HepG2 (cell line): ENCODE results near the gene PTPN3. TPM values are rescaled to one million over a fixed set of nuclear protein-coding genes. Genes with fewer than 3 reads are reported as not detected.
"Not testable (repeated sequence)": the region's sequence is repeated elsewhere in the genome, so short reads cannot be mapped to it uniquely, and the experiment has no call there.

Experiments used
- ATAC-seq: fragments of 200-7000 bp; cut with Tn5 transposase; 3 replicates; pipeline ENCODE4 v1.9.1; 2020; ENCODE audit warnings: mild to moderate bottlenecking, moderate library complexity
- BruUV-seq: library from RNA; stranded (reverse); fragments of 400-500 nt; replicated peaks from 2 replicates; lab custom pipeline; 2021; lab: Mats Ljungman, UMichigan
- CTCF ChIA-PET: fragments of 300-600 bp; formaldehyde crosslinking; extraction: SDS; loops from one replicate; lab custom pipeline; 2021; ENCODE audit warnings: low total read pairs, inconsistent platforms, low intra/inter-chr PET ratio; lab: Yijun Ruan, JAX
- POLR2A ChIA-PET: fragments of 350-600 bp; sonication (Branson Sonifier 250); formaldehyde crosslinking; loops from one replicate; lab custom pipeline; 2020; ENCODE audit warnings: antibody characterized with exemption, inconsistent platforms; lab: Yijun Ruan, JAX
- DNase-seq: peaks from one replicate; pipeline ENCODE4 v3.0.0-alpha.2; 2015; ENCODE audit warnings: low spot score
- FAIRE-seq: peaks from 3 replicates; lab custom pipeline; 2011; peaks lifted over from hg19 to GRCh38; lab: Jason Lieb, UNC
- H2AFZ ChIP-seq: one replicate; pipeline ENCODE4 v1.6.1; 2011; ENCODE audit warnings: low read length, inconsistent platforms
- H3K27ac ChIP-seq: fragments of 300-600 bp; 3 replicates; pipeline ENCODE4 v1.8.0; 2011; ENCODE audit warnings: mixed run types, mild to moderate bottlenecking, mixed read lengths, low read length, inconsistent platforms; ENCODE audit not compliant: insufficient read depth; ENCODE audit errors: extremely low read length
- H3K27me3 ChIP-seq, 2 experiments: fragments of 200-600 bp in 1 of 2; 2 replicates in 1 of 2; 3 replicates in 1 of 2; pipeline versions ENCODE4 v1.6.0 to v1.8.0; 2011; ENCODE audit warnings: low read length in 2 of 2, mild to moderate bottlenecking in 2 of 2, moderate library complexity in 2 of 2, inconsistent platforms in 1 of 2; ENCODE audit not compliant: insufficient read depth in 2 of 2, control insufficient read depth in 1 of 2
- H3K36me3 ChIP-seq, 2 experiments: fragments of 200-600 bp in 1 of 2; replicated peaks in 1 of 2; 2 replicates in 1 of 2; 3 replicates in 1 of 2; pipeline versions ENCODE4 v1.5.1 to v1.8.0; 2011; ENCODE audit warnings: low read length in 2 of 2, inconsistent platforms in 1 of 2; ENCODE audit not compliant: insufficient read depth in 2 of 2, control insufficient read depth in 1 of 2
- H3K4me1 ChIP-seq: 2 replicates; pipeline ENCODE4 v1.5.1; 2012; ENCODE audit warnings: low read length, inconsistent platforms; ENCODE audit not compliant: insufficient read depth
- H3K4me2 ChIP-seq: 2 replicates; pipeline ENCODE4 v1.6.0; 2011; ENCODE audit warnings: low read depth, low read length, inconsistent platforms
- H3K4me3 ChIP-seq, 3 experiments: fragments of 200-600 bp in 1 of 3; sonication (generic), shearing (Covaris generic) in 1 of 3; replicated peaks in 1 of 3; 2 replicates each; pipeline ENCODE4 v1.5.1; 2011 to 2016; ENCODE audit warnings: low read length in 3 of 3, inconsistent platforms in 2 of 3, low read depth in 2 of 3, mild to moderate bottlenecking in 2 of 3, control low read depth in 1 of 3, mixed read lengths in 1 of 3; ENCODE audit not compliant: insufficient read depth in 1 of 3
- H3K79me2 ChIP-seq: one replicate; pipeline ENCODE4 v1.6.1; 2011; ENCODE audit warnings: low read length, inconsistent platforms; ENCODE audit not compliant: insufficient read depth
- H3K9ac ChIP-seq: 2 replicates; pipeline ENCODE4 v1.6.0; 2011; ENCODE audit warnings: mild to moderate bottlenecking, low read depth, low read length, inconsistent platforms; ENCODE audit not compliant: insufficient read depth
- H3K9me3 ChIP-seq: 2 replicates; pipeline ENCODE4 v1.5.1; 2012; ENCODE audit warnings: mild to moderate bottlenecking, low read length
- H4K20me1 ChIP-seq: 2 replicates; pipeline ENCODE4 v1.6.0; 2011; ENCODE audit warnings: inconsistent platforms, mild to moderate bottlenecking, low read length, moderate library complexity; ENCODE audit not compliant: insufficient read depth
- CEBPG ChIP-seq: IDR thresholded peaks from 2 replicates; pipeline ENCODE4 v1.6.1; 2016
- FOSL1 ChIP-seq: sonication (generic); formaldehyde crosslinking; IDR thresholded peaks from 2 replicates; pipeline ENCODE4 v1.9.0; 2021; ENCODE audit warnings: missing genetic modification reagents, borderline replicate concordance
- KAT8 ChIP-seq: IDR thresholded peaks from 2 replicates; pipeline ENCODE4 v1.6.1; 2016; ENCODE audit warnings: missing genetic modification reagents, missing compliant biosample characterization
- PAXIP1 ChIP-seq: sonication (generic); formaldehyde crosslinking; conservative IDR thresholded peaks from 2 replicates; pipeline ENCODE4 v1.4.0; 2020; ENCODE audit warnings: mild to moderate bottlenecking, missing genetic modification reagents, moderate library complexity
- RCOR2 ChIP-seq: IDR thresholded peaks from 2 replicates; pipeline ENCODE4 v1.6.1; 2016; ENCODE audit warnings: missing biosample characterization, missing genetic modification reagents
- ZBTB38 ChIP-seq: sonication (generic); formaldehyde crosslinking; IDR thresholded peaks from 2 replicates; pipeline ENCODE4 v1.5.1; 2020; ENCODE audit warnings: mild to moderate bottlenecking, missing genetic modification reagents
- ZNF121 ChIP-seq: sonication (generic); formaldehyde crosslinking; IDR thresholded peaks from 2 replicates; pipeline ENCODE4 v1.5.0; 2020; ENCODE audit warnings: mild to moderate bottlenecking, missing genetic modification reagents
- ZNF362 ChIP-seq: sonication (generic); formaldehyde crosslinking; IDR thresholded peaks from 2 replicates; pipeline ENCODE4 v1.4.0; 2020; ENCODE audit warnings: missing genetic modification reagents, mild to moderate bottlenecking, borderline replicate concordance
- ZNF430 ChIP-seq: sonication (generic); formaldehyde crosslinking; IDR thresholded peaks from 2 replicates; pipeline ENCODE4 v1.9.0; 2021; ENCODE audit warnings: mild to moderate bottlenecking, missing genetic modification reagents
- ZNF460 ChIP-seq: sonication (generic); formaldehyde crosslinking; IDR thresholded peaks from 2 replicates; pipeline ENCODE4 v1.5.1; 2020; ENCODE audit warnings: missing genetic modification reagents, mild to moderate bottlenecking, borderline replicate concordance
- ZNF609 ChIP-seq: sonication (generic); formaldehyde crosslinking; IDR thresholded peaks from 2 replicates; pipeline ENCODE4 v1.4.0; 2020; ENCODE audit warnings: mild to moderate bottlenecking, missing genetic modification reagents, borderline replicate concordance
- ZNF780A ChIP-seq: sonication (generic); formaldehyde crosslinking; IDR thresholded peaks from 2 replicates; pipeline ENCODE4 v1.8.0; 2022; ENCODE audit warnings: mild to moderate bottlenecking, missing genetic modification reagents, moderate library complexity
- WGBS: methylation state at CpG from one replicate; pipeline ENCODE4 v1.1.6; 2017; ENCODE audit warnings: low lambda C conversion rate; 5-methylcytosine and 5-hydroxymethylcytosine counted together
- in situ Hi-C: cut with HindIII; loops from 2 replicates; pipeline ENCODE4 v1.10.0; 2017; ENCODE audit warnings: low pct_unique_long_range_greater_than_20kb; ENCODE audit not compliant: extremely low pct_ligation_motif_present
- intact Hi-C: fragments of 100-400 bp; cut with micrococcal nuclease; formaldehyde crosslinking; loops from one replicate; pipeline ENCODE4 v1.10.0; 2022; ENCODE audit not compliant: unreplicated experiment
- polyA plus RNA-seq, 8 experiments: library from polyadenylated mRNA; depleted of rRNA in 3 of 8; stranded (reverse) in 7 of 8; unstranded in 1 of 8; fragments of >200 nt; fragmentation: Illumina TruSeq in 4 of 8; extraction: Trizol in 4 of 8; gene quantifications; 2 replicates each; pipeline versions ENCODE4 v1.2.1 to v1.2.3, GENCODE V29; 2011 to 2016; ENCODE audit warnings: low read depth in 4 of 8, missing spikeins in 1 of 8, mixed read lengths in 1 of 8; ENCODE audit not compliant: insufficient read depth in 1 of 8
- total RNA-seq, 5 experiments: library from RNA; depleted of rRNA; stranded (reverse); fragments of >200 nt; fragmentation: Illumina TruSeq; extraction: Trizol; gene quantifications; 2 replicates each; pipeline ENCODE4 v1.2.3, GENCODE V29; 2016; ENCODE audit warnings: low read depth in 1 of 5

The PTPN3 gene
- total and polyA plus RNA-seq, 2 of the 13 experiments (the other 11 are each of a cell fraction or from before 2014, with no cell fraction given): 5.6 to 20.5 TPM

- TF ChIP-seq ZNF780A (CRISPR knock-in tag): no peak
- TF ChIP-seq ZNF609: no peak
- no peak for TF ChIP-seq RCOR2 (CRISPR knock-in tag)
- no peak for TF ChIP-seq ZNF430 (CRISPR knock-in tag)
- no peak for TF ChIP-seq FOSL1 (CRISPR knock-in tag)
- TF ChIP-seq KAT8 (CRISPR knock-in tag): no peak
- no peak for TF ChIP-seq ZBTB38 (CRISPR knock-in tag)
Observed at GRCh38 chr9:109360771-109361170, 137.3 kb downstream of the PTPN3 start (continued).

GRCh38 chr9:109358968-109359603 lies 139.0 kb downstream of the PTPN3 start:
- ATAC-seq: peak; percentile 51
- H3K4me3 ChIP-seq, H3K79me2 ChIP-seq, H3K4me1 ChIP-seq, in situ Hi-C loops, BruUV-seq, FAIRE-seq, H4K20me1 ChIP-seq, DNase-seq, H3K36me3 ChIP-seq, intact Hi-C loops, H3K27me3 ChIP-seq, H3K9me3 ChIP-seq, CTCF ChIA-PET, H3K27ac ChIP-seq, H3K9ac ChIP-seq: not testable (repeated sequence)
- 10% methylated on average over 8 of the region's 8 CpGs for WGBS
- peak overlapping the region; percentile 48 for H3K4me2 ChIP-seq
- peak overlapping the region; percentile 12 for H2AFZ ChIP-seq
- TF ChIP-seq ZNF121 (CRISPR knock-in tag) (peak; percentile 85), ZNF460 (0 out of 2 replicates have a peak, but pooled peaks have one; percentile 9), CEBPG (CRISPR knock-in tag) (peak; percentile 39; the same call in 1 of the 2 replicates), ZNF362 (CRISPR knock-in tag) (peak; percentile 33; the same call in 1 of the 2 replicates), PAXIP1 (CRISPR knock-in tag) (0 out of 2 replicates have a peak, but pooled peaks have one; percentile 23)
- POLR2A ChIA-PET: interaction anchor here (1.2 to 1.7 kb wide), 2 partner anchors 13 to 119 kb away, joined by 3 to 5 read pairs; no protein-coding TSS in a partner anchor
